ENCODE data around the gene PDE1A.

- TF ChIP-seq E2F4 (IDR thresholded peaks at IDR 0.05; ENCODE audit: low read depth, low read length) = no peak
- TF ChIP-seq CHD2 (IDR thresholded peaks at IDR 0.05; ENCODE audit: borderline replicate concordance, low read depth, low read length) = no peak
- TF ChIP-seq NR2C1 (IDR thresholded peaks at IDR 0.05) = no peak
- no peak for TF ChIP-seq CTCF (IDR thresholded peaks at IDR 0.05 in 2 of 3, conservative IDR thresholded peaks at IDR 0.05 in 1 of 3; ENCODE audit: control insufficient read depth in 2 of 3, extremely low read depth in 1 of 3, insufficient read depth in 1 of 3, low read depth in 3 of 3, low read length in 3 of 3)
These were observed 75.4 kb downstream of the PDE1A start for GRCh38 chr2:182351427-182351826.

All from GM12878 (cell line).